H1 (cell line): ENCODE data around the gene ARHGAP22.

Experiments used
- ATF3 ChIP-seq: IDR thresholded peaks from 2 replicates; pipeline ENCODE4 v1.6.1; 2011; ENCODE audit warnings: low read depth, mild to moderate bottlenecking, low read length; ENCODE audit not compliant: insufficient read depth
- CREB1 ChIP-seq: IDR thresholded peaks from 2 replicates; pipeline ENCODE4 v1.6.1; 2012; ENCODE audit warnings: inconsistent platforms
- POLR2A ChIP-seq, 2 experiments: IDR thresholded peaks; 1 replicate in 1 of 2; 2 replicates in 1 of 2; pipeline ENCODE4 v1.6.1; 2011; ENCODE audit warnings: low read depth in 2 of 2, low read length in 2 of 2, mild to moderate bottlenecking in 2 of 2; ENCODE audit errors: control extremely low read depth in 1 of 2
- SIN3A ChIP-seq, 2 experiments: IDR thresholded peaks in 1 of 2; conservative IDR thresholded peaks in 1 of 2; 2 replicates each; pipeline ENCODE4 v1.6.1; 2011 to 2012; ENCODE audit warnings: low read length in 2 of 2, improper control_type of control experiment in 1 of 2, low read depth in 1 of 2, mild to moderate bottlenecking in 1 of 2

DNA sequence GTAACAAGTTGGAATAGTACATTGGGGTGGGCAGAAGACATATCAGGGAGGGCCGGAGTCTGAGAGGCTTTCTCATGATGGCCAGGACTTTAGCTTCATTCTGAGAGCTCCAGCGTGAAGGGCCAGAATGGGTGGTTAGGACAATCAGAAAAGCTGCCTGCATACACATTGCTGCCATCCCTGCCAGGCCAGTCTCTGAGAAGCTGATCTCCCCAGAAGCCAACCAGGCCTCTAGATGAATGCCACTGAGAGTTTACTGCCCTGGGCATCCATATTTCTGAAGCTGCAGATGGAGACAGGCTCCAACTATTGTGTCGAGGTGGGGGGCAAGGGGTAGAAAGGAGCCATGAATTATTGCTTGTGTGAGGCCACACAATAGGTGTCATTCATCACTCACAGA, 32.0 kb upstream of the ARHGAP22 start:
- no peak for TF ChIP-seq POLR2A (IDR thresholded peaks at IDR 0.05; ENCODE audit: control extremely low read depth in 1 of 2, low read depth in 2 of 2, low read length in 2 of 2)
- TF ChIP-seq CREB1, result no peak
- TF ChIP-seq SIN3A (conservative IDR thresholded peaks at IDR 0.05 in 1 of 2, IDR thresholded peaks at IDR 0.05 in 1 of 2; ENCODE audit: low read depth in 1 of 2, low read length in 2 of 2), result no peak
- no peak for TF ChIP-seq ATF3
